NCI-H2227 (cell line): Measurements from ENCODE around the gene LEMD3.
"Not testable (repeated sequence)": the region's sequence is repeated elsewhere in the genome, so short reads cannot be mapped to it uniquely, and the experiment has no call there.

Source experiments
- DNase-seq: peaks from one replicate; lab custom pipeline; 2025; ENCODE audit not compliant: unreplicated experiment; lab: John Stamatoyannopoulos, UW

Gene LEMD3

DNA sequence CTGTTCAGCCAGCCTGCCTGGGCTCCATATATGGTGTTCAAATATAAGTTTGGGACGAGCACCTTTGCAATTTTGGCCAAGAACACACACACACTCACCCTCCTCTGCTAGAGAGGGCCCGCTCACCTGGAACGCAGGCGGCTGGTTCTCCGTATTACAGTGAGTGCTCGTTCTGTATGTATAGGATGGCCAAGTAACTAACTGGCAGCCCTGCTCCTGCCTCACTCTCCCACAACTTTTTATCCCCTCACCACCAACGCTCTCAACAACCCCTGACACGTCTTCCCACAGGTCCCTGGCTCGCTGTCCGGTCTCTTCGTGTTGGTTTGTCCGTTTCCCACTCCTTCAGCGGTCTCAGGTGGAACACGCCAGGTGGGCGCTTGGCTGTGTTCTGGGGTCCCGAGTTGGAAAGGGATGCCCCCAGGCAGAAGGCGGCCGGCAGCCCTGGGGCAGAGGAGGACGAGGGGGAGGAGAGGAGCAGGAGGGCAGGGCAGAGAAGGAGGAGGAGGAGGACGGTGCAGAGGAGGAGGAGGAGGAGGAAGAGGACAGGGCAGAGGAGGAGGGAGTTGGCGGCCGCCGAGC, 108.7 kb downstream of the LEMD3 start:
- no peak for DNase-seq

DNA sequence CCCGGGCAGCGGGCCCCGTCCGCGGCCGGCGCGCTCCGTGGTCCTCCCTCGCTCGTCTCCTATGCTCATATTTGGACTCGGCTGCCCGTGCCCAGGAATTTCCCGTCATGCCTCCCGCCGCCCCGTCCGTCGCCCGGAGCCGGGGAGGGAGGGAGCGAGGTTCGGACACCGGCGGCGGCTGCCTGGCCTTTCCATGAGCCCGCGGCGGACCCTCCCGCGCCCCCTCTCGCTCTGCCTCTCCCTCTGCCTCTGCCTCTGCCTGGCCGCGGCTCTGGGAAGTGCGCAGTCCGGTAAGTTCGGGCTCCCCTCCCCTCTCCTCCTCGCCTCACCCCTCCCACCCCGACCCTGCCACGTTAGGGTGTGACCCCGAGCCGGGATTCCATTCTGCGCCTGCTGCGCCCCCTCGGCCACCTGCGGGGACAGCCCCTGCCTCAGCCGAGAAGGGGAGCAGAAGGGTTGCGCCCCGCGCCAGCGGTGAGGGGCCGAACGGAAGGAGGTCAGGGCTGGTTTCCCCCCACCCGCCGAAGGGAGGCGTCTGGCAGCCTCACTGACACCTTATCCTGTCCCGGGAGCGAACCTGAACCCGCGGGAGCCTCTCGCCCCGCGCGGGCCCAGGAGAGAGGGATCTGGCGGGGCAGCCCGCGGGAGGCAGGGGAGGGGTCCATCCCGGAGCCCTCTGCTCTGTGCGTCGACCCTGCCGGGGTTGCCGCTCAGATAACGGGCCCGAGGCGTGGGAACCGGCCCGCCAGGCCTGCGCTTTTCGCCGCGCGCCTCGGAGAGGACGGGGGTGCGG, 109.4 kb downstream of the LEMD3 start, which contains the start of gene MSRB3:
Gene MSRB3, plus strand, starts transcription at position 108 of the 793 bp plus-strand sequence. CDS start 29,897 bp downstream, outside the sequence.
- peak; percentile 26 for DNase-seq

DNA sequence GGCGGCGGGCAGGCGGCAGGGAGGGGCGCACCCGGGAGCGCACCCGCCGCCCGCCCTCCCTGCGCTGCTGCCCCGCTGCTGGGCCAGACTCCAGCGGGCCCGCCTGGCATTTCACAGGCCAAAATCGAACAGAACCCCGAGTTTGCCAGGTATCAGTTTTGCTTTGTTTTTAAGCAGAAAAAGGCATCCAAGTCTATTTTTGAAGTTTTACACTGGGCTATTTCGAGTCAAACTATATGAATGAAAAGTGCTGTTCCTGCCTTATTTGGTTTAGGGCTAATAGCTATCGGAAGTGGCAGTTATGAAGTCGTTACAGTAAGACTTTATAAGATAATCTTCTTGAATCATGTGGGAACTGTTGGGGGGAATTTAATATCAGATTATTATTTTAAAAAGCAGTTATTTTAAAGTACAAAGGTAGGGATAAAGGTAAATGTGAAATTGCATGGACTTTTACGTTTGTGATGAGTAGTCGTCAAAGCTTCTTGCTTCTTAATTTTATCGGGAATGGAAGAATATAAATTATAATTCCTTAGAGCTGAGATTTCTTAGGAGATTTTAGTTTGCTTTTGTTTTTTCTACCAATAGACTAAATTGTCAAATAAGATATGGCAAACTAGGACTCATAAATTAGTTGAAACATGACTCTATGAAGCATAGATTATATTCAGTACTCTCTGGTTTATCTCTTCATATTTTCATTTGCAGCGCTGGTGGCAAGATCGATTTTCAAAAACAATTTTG, 110.2 kb downstream of the LEMD3 start:
- DNase-seq: no peak

DNA sequence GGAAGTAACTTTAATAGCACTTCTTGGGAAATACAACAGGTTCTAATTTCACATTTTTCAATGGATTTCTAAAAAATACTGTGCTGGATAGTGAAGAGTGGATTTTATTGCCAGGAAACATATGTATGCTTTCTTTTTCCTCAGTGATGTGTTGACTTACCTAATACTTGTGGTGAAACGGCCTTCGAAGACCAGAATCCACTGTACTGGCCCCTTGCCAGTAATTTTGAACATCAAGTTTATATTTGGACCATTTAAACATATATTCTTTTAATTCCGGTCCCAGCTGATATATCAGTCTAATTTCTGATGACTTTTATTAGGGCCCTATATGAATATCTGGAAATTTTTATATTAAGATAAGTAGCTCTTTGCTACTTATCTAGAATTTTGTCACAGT, 110.9 kb downstream of the LEMD3 start:
- DNase-seq: no peak

DNA sequence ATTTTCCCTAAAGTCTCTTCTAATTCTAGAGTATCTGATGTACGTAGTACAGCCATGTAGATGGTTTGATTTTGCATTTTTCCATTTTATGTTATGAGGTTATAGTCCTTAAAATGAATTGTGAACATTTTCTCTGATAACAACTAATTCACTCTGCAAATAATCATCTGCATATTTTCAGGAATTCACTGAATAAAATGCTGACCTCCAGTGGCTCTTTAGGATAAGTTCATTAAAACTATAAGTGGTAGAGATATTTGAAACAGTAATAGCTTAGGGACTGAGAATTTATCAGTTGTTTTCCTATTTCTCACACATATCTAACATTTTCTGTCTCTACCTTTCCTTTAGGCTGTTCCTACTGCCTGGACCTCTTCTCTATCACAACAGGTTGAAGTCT, 113.5 kb downstream of the LEMD3 start:
- DNase-seq: no peak

DNA sequence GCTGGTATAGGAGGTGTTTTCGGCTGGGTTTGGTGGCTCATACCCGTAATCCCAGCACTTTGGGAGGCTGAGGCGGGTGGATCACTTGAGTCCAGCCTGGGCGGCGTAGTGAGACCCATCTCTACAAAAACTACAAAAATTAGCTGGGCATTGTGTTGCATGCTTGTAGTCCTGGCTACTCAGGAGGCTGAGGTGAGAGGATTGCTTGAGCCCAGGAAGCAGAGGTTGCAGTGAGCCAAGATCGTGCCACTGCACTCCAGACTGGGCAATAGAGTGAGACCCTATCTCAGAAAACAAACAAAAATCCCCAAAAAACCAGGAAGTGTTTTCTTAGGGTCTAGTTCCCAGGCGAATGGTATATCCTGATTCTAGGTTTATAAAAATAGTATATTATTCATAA, 116.1 kb downstream of the LEMD3 start:
- DNase-seq: not testable (repeated sequence)

DNA sequence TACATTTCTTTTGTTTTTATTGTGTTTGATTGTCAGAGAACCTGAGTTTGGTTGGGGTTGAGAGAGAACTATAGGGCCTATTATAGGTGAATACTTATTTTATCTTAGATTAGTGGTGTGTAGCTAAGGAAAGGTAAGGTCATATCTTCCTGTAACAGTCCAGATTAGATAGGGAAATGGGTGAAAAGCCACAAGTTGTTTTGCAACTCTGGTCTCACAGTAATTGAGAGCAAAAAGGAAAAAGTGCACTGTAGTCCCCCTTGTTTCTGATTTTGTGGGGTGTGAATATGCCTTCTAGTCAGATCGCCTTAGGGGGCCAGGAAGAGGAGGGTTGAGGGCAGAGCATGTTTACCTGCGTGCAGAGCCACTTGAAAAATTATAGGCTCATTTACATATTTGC, 118.0 kb downstream of the LEMD3 start:
- no peak for DNase-seq

DNA sequence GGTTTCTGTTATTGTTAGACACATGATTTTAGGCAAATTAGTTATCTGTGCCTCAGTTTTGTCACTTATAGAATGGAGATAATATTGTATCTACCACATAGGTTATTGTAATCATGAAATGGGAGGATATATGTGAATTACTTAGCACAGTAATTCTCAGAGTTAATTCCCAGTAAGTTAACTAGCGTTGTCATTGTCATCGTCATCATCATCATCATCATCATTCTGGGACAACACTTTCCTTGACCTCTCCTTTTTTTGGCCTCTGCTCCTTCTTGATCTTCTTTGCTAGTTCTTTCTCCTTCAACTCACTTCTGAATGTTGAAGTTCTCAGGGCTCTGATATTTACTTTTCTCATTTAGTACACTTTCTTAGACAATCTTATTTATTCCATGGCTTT, 122.9 kb downstream of the LEMD3 start:
- no peak for DNase-seq

DNA sequence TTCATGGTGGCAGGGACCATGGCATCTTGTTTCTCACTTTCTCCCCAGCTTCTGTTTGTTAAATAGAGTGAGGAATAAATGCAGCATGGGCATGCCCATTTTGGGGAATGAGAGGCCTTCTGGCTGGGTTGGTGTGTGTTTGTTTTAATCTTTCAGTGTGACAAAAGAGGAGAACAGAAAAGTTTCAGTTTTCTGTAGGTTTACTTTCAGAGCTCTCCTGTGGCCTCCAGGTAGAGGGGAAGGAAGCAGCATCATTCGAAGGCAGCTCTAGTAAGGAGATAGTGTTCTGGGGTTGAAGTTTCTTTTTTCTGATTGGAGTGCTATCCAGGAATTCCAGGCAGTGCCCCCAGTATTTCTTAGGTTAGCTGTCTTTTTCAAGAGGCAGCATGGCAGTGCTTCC, 124.4 kb downstream of the LEMD3 start:
- no peak for DNase-seq

DNA sequence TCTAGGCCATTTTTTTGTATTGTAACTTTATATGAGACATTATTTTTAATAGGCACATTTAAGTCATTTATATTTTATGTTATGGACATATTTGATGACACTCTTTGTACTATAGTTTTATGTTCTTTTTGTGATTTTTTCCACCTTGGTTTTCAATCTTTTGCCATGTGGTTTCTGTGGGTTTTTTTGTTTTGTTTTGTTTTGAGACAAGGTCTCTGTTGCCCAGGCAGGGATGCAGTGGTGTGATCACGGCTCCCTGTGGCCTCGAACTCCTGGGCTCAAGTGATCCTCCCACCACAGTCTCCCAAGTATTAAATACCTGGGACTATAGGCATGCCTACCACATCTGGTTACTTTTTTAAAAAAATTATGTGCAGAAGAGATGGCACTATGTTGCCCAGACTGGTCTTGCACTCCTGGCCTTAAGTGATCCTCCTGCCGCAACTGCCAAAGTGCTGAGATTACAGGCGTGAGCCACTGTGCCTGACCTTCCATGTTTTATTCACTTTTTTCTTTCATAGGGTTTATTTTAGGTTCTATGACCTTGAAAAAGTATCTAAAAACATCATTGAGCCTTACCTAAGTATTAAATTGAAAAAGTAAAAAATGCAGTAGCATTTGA, 125.4 kb downstream of the LEMD3 start:
- no peak for DNase-seq

DNA sequence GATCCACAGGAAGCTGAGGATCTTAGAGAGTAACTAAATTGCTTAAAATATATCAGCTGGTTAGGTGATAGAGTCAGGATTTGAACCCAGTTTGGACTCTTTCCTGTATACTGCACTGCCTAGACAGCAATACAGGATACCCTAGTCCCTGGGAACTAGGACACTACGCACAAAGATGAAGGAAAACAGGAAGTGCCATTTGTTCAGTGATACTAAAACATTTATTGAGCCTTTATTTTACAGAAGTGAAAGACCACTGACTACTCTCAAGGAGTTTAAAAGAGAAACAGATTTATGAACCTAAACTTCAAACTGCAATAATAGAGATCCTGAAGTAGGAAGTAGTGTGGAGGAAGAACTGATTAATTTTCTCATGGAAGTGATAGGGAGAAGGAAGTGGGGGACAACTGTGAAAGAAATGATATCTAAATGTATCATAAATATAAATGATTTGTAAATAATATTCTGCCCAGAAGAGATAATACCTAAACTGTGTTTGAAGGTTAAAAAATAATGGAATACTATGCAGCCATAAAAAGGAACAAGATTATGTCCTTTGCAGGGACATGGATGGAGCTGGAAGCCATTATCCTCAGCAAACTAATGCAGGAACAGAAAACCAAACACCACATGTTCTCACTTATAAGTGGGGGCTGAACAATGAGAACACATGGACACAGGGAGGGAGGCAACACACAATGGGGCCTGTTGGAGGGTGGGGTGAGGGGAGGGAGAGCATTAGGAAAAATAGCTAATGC, 127.3 kb downstream of the LEMD3 start:
- no peak for DNase-seq
